ENCODE measurements around the gene GRAMD1C.

GRAMD1C gene

DNA sequence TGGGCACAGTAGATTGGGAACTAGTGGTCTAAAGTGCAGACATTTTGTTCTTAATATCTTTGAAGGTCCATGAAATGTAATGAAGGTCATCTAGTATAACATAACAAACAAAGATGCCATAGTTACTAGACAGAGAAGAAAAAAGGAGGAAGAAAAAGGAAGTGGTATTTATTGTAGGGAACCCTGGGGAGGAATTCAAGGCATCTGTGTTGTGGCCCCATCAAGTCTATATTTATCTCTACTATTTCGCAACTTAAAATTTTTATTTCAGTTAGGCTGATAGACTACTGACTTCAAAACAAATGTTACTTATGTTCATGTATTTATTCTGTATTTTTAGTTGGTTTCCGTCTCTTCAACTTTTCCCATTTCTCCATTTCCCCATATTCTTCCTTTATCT lies 60.3 kb downstream of the GRAMD1C start:
- TF ChIP-seq, protein P1, sequence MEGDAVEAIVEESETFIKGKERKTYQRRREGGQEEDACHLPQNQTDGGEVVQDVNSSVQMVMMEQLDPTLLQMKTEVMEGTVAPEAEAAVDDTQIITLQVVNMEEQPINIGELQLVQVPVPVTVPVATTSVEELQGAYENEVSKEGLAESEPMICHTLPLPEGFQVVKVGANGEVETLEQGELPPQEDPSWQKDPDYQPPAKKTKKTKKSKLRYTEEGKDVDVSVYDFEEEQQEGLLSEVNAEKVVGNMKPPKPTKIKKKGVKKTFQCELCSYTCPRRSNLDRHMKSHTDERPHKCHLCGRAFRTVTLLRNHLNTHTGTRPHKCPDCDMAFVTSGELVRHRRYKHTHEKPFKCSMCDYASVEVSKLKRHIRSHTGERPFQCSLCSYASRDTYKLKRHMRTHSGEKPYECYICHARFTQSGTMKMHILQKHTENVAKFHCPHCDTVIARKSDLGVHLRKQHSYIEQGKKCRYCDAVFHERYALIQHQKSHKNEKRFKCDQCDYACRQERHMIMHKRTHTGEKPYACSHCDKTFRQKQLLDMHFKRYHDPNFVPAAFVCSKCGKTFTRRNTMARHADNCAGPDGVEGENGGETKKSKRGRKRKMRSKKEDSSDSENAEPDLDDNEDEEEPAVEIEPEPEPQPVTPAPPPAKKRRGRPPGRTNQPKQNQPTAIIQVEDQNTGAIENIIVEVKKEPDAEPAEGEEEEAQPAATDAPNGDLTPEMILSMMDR (IDR thresholded peaks at IDR 0.05): no peak
- no peaks in the 10 kb centered on the region for H3K27me3 ChIP-seq
- H3K9me3 ChIP-seq: no peaks in the 10 kb centered on the region
- H3K36me3 ChIP-seq: no peaks in the 10 kb centered on the region
- H3K27ac ChIP-seq: no peak overlapping the region
- H3K4me1 ChIP-seq (ENCODE audit: control insufficient read depth in 1 of 2, insufficient read depth in 1 of 2, low read depth in 1 of 2, low read length in 1 of 2): no peaks in the 10 kb centered on the region
- no peak overlapping the region for H3K4me3 ChIP-seq (ENCODE audit: low read depth in 1 of 2, low read length in 1 of 2)

DNA sequence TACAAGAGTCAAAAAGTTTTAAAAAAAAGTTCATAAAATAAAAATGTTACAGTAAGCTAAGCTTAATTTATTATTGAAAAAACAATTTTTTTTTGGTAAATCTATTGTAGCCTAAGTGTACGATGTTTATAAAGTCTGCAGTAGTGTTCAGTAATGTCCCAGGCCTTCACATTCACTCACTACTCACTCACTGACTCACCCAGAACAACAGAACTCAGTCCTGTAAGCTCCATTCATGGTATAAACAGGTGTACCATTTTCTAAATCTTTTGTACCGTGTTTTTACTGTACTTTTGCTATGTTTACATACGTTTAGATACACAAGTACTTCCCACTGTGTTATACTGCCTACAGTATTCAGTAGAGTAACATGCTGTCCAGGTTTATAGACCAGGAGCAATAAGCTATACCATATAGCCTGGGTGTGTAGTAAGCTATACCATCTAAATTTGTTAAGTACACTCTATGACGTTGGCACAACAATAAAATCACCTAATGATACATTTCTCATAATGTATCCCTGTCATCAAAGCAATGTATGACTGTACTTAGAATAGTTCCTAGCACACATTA lies 68.1 kb downstream of the GRAMD1C start:
- TF ChIP-seq, protein P1 (IDR thresholded peaks at IDR 0.05): no peak
- Histone ChIP-seq H3K9me3 (no peaks in the 10 kb centered on the region), H3K4me3 (ENCODE audit: low read depth in 1 of 2, low read length in 1 of 2) (no peak overlapping the region)

DNA sequence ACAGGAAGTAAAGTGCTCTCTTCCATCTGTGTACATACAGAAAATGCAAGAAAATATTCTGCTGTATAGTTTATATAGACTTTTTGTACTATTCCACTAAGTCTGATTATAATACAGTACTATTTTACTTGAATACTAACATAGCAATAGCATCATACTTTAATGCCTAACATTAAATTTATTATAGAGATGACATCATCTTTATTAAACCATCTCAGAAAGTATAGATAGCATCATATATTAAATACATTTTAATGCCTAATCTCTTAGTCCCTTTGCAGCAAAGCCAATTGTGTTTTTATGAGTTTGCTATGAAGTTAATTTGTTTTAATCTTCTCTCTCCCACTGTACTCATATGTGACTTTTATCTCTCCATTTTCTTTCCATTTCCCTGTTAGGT lies 69.5 kb downstream of the GRAMD1C start:
- H3K4me1 ChIP-seq (ENCODE audit: control insufficient read depth in 1 of 2, insufficient read depth in 1 of 2, low read depth in 1 of 2, low read length in 1 of 2): no peaks in the 10 kb centered on the region
- H3K4me3 ChIP-seq (ENCODE audit: low read depth in 1 of 2, low read length in 1 of 2): no peak overlapping the region
- no peaks in the 10 kb centered on the region for H3K9me3 ChIP-seq
- no peaks in the 10 kb centered on the region for H3K36me3 ChIP-seq
- H3K27ac ChIP-seq: no peak overlapping the region
- TF ChIP-seq, protein P1 (IDR thresholded peaks at IDR 0.05): no peak
- no peaks in the 10 kb centered on the region for H3K27me3 ChIP-seq

More for the DNA sequence above, 68.1 kb downstream of the GRAMD1C start:
- H3K27me3 ChIP-seq: no peaks in the 10 kb centered on the region
- no peak overlapping the region for H3K27ac ChIP-seq
- H3K36me3 ChIP-seq: no peaks in the 10 kb centered on the region
- H3K4me1 ChIP-seq (ENCODE audit: control insufficient read depth in 1 of 2, insufficient read depth in 1 of 2, low read depth in 1 of 2, low read length in 1 of 2): no peaks in the 10 kb centered on the region

DNA sequence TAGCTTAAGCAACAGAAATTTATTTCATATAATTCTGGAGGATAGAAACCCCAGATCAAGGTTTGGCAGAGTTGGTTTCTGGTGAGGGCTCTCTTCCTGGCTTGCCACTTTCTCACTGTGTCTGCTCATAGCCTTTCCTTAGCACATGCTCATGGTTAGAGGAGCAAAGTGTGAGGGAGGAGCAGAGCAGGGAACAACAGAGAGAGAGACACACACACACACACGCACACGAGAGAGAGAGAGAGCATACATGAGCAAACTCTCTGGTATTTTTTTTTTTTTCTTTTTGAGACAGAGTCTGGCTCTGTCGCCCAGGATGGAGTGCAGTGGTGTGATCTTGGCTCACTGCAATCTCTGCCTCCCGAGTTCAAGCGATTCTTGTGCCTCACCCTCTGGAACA lies 72.4 kb downstream of the GRAMD1C start:
- Histone ChIP-seq H3K27ac (no peak overlapping the region), H3K4me3 (ENCODE audit: low read depth in 1 of 2, low read length in 1 of 2) (no peak overlapping the region), H3K27me3 (no peaks in the 10 kb centered on the region), H3K9me3 (no peaks in the 10 kb centered on the region), H3K4me1 (ENCODE audit: control insufficient read depth in 1 of 2, insufficient read depth in 1 of 2, low read depth in 1 of 2, low read length in 1 of 2) (no peaks in the 10 kb centered on the region), H3K36me3 (no peaks in the 10 kb centered on the region)
- TF ChIP-seq, protein P1 (IDR thresholded peaks at IDR 0.05): no peak

DNA sequence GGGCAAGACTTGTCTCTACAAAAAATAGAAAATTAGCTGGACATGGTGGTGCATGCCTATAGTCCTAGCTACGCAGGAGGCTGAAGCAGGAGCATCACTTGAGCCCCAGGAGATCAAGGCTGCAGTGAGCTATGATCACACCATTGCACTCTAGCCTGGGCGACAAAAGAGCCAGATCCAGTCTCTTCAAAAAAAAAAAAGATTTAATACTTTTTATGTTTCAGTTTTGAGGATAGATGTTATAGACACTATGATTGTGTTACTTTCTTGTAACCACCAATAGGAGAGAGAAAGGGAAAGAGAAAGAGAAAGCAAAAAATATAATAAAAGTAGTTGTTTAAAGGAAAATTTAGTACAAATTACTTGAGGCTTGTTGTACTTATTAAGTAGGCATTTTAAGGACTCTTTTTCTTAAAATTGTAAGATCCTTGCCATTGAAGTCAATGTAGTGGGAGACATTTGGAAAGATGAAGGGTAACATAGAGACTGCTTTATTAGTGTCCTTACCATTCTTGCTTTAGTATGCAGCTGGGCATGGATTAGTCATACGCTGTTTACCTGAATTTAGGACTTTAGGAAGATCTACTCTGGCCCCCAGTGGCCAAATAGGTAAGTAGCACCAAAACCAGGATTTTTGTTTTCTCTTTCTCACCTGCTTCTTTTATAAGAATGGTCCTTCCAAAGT lies 74.1 kb downstream of the GRAMD1C start:
- no peaks in the 10 kb centered on the region for H3K27me3 ChIP-seq
- no peaks in the 10 kb centered on the region for H3K36me3 ChIP-seq
- no peak overlapping the region for H3K4me3 ChIP-seq (ENCODE audit: low read depth in 1 of 2, low read length in 1 of 2)
- H3K4me1 ChIP-seq (ENCODE audit: control insufficient read depth in 1 of 2, insufficient read depth in 1 of 2, low read depth in 1 of 2, low read length in 1 of 2): no peaks in the 10 kb centered on the region
- H3K27ac ChIP-seq: no peak overlapping the region
- H3K9me3 ChIP-seq: no peaks in the 10 kb centered on the region
- TF ChIP-seq, protein P1 (IDR thresholded peaks at IDR 0.05): peak; percentile 17

Data from neutrophil (primary cell).